HG03575 (cell line): ENCODE data around the gene SNCA.

ENCODE experiments used
- ATAC-seq: cut with Tn5 transposase; IDR thresholded peaks from one replicate; pipeline ENCODE4 v1.9.1; 2021; ENCODE audit not compliant: unreplicated experiment, insufficient number of reproducible peaks, low FRiP score; ENCODE audit errors: extremely low read depth

Gene SNCA

DNA sequence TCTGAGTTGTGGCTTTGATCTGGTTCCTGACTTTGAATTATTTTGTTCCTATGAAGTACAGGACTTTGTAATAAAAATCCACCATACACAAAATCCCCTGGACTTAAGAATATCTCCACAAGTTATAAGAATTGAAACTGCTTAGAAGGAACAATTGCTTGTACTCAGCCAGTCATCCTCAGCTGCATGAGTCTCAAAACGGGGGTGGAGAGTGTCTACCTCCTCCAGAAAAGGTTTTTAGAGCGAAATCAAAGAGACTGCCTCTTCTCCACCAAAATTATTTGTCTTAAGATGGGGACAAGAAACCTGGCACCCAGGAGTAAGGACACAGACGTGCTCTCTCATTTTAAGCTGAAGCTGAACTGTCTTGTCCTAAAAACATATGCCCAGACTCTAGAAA, 74.7 kb downstream of the SNCA start:
- no peak for ATAC-seq

DNA sequence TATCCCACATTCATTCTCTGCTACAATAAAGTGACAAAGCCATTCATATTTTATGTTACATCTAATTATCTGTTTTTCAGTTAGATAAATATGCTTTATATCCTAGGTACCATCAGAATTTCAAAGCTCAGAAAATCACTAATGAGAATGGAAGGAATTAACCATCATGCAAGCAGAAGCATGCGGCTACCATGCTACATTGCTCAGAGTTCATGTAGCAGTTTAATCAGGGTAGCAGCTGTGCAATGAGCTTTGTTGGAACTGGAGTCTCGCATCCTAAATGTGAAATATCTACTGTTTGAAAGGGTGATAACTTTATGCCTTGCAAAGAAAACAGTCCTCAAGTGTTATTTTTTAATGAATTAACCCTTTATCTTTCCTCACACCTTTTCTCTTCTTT, 77.5 kb downstream of the SNCA start:
- ATAC-seq, result no peak

DNA sequence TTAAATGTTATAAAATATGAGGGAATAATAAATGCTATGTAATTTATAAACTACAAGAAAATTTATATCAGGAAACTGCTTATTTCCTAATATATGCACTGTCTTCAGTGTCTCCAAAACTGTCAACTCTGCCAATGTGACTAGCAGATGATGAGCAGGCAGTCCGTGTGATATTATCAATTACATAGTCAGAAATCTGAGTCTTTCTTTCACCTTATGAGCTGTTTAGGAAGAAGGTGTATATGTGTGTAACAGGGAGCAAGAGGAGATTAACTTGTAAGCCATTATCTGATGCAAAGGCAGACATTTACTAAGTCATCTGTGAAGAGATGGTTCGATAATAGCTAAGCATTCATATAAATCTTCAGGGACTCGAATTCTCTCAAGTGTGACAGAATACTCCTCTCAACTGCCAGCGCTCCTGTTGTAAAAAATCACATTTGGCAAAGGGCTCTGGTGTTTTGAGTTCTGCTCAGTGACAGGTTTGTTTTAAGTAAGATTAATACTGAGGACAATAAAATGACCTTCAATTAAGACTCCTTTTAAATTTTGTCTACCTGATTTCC, 79.7 kb downstream of the SNCA start:
- no peak for ATAC-seq

DNA sequence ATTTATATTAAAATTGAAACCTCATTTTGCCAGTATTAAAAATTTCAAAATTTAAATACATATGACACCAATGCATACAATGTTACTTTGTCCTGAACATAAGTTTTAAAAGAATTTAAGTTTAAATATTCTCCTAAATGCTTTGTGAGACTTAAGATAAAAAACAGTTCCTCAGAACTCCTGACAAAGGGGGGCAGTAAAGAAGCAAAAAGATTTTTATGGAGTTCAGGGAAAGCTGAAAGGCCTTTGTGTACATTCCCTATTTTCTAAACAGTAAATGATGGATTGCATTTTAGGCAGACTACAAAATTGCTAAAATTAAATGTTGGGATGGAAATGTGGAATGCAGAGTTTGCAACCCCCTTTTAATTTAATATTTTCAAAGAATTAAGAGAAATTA, 81.7 kb downstream of the SNCA start:
- ATAC-seq, result no peak

DNA sequence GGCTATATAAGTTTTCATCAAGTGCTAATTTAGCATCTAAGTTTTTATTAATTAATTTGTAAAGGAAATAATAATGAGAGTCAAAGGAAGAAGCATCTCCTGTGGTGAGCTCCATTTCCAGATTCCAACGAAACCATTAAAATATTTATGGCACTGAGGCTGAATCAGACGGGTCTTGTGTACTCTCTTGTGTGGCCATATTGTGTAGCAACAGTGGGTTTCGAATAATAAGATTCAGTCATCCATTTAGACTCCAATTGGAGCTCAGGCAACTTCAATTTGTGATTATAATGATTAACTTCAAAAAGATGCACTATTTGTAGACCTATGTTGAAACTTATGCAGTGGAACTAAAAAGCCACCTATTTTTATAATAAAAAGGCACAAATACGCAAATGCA, 82.4 kb downstream of the SNCA start:
- no peak for ATAC-seq

DNA sequence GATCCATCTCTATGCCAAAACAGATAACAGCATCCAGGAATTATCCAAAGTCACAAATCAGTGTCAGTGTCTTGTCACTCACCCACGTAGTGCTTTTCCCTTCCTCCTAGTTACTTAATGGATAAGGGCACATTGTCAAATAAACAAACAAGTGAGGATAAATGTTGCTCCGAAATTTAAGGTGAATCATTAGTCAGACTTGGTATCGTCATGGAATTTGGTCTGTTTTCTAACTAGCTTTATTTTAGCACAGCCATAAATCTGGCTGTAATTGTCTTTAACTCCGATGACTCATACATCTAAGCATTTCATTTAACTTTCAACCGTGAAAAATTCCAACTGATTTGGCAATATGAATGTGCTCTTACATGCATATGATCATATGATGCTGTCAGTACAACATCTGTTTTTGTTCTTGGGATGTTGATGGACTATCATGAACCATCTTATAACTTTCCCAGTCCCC, 83.3 kb downstream of the SNCA start:
- no peak for ATAC-seq

DNA sequence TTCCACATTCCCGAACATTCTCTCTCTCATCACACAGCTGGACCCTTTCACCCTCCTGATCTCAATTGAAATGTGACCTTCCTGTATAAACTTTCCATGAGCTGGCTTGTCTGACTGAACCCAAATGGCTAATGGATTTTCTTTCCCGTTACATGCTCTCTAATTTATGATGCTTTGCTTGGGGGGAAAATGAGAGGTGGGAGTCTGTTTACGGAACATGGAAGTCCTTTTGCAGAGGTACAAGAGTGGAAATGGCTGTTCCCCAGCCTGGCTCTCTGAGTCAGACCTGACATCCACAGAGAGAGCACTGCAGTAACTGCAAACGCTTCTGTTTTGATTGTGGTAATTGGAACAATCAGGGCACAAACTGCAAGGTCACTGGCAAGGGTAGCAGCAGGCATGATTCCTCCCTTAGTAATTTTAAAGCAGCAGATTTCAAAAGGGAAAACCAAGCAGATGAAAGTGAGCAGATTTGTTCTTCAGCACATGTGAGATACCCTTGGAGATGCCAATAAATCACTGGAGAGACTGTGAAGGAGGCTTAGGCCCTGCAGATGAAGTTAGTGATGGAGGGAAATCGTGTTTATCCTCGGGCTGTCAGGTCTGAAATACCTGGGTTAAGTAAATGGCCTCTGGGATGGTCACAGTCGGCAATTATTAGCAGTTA, 83.9 kb downstream of the SNCA start:
- no peak for ATAC-seq

DNA sequence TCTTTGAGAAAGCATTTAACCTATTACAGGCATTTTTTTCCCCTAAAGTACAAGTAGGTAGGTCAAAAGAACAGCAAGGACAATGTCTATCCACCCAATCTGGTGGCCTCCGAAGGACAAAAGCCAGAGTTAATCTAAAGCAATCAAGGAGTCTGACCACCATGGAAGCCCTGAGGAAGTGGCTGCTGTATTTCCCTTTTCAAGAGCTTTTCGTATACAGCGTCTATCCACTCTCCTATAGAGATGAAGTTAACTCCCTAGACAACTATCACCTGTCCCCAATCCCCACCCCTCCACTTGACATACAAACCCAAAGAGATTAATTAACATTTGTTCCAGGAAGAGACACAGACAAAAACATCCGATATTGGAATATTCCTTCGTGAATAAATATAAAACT, 85.5 kb downstream of the SNCA start:
- no peak for ATAC-seq

DNA sequence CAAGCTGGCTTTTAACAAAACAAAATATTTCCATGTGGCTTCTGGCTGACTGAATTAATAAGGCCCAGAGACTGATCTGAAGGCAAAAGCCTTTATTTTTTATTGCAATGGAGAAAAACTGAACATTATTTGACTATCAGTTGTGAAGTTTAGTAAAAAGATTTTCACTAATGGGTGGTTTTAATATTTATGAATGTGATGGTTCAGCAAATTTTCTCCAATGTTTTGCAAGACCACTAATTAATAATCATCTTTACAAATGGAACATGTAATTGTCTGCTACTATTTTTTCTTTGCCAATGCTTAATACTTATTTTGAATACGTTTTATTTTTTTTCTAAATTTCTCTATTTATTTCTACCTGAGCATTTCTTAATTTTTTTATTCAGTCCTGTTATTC, 90.6 kb downstream of the SNCA start:
- ATAC-seq, result no peak

DNA sequence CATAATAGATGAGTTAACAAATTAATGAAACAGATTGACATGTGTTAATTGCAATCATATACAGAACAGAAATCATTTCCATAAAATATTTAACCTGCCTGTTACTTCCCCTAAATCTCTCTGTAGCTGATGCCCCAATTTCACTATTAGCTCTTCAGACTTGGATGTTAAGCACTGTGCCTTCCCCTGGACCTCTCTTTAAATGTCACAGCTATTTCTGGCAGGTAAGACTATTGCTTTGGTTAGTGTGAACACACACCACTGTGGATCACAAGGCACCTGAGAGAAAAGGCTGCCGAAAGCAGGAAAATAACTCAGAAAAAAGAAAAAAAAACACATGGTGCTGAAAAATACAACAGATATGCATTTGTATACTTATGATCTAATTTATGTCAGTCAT, 91.3 kb downstream of the SNCA start:
- no peak for ATAC-seq

DNA sequence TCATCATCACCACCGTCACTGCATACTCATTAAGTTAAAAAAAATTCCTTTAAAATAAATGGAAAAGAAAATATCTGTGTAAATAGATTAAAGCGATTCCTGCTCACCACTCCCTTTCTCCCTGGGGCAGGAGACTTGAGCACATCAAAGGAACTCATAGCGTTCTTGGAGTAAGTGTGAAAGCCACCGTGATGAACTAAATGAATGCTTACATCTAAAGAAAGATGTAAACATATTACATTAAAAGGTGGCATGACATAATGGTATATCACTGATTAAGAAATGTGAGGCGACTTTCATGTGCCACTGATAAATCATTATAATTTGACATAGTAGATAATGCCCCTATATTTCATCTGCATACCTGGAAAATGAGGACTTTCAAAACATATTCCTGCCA, 92.0 kb downstream of the SNCA start:
- no peak for ATAC-seq

DNA sequence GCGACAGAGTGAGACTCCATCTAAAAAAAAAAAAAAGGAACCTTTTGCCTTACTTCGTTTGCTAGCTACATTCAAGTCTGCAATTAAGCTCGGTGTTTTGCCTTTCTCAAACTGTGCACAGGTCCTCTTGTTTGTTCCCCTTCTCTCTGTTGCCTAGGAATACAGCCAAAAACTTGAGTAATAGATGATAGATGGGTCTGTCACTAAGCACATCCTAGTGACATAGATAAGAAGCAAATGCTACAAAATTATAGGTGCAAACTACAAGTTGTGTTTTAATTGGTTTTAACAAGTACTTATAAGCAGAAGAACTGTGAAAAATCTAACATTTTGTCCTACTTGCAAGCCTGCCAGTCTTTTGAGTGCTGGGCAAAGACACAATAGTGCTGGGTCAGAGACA, 95.2 kb downstream of the SNCA start:
- ATAC-seq, result no peak

DNA sequence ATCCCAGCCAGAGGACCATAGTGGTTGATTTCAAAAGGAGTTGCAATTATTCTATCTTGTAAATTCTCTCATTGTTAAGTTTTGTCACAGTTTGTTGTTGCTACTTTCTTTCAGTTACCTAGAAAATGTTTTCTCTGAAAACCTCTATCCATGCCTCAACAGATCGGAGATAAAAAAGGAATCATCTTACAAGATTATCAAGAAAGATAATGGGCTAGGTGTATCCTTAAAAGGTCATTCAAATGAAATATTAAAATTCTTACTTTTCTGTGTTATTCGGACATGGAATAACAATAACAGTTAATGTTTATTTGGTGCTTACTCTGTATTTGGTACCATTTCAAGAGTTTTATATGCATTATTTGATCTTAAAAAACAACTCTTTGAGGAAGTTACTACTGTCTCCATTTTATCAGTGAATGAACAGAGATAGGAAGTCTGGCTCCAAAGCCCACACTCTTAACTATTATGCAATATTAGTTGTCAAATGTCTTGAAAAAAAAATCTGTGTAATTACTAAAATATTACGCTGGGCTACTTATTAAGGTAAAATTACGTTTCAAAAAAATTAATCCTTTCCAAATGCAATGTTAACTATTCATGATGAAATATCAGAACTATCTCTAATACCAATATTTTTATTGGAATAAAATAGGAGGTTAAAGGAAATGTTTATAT, 97.5 kb downstream of the SNCA start:
- no peak for ATAC-seq

DNA sequence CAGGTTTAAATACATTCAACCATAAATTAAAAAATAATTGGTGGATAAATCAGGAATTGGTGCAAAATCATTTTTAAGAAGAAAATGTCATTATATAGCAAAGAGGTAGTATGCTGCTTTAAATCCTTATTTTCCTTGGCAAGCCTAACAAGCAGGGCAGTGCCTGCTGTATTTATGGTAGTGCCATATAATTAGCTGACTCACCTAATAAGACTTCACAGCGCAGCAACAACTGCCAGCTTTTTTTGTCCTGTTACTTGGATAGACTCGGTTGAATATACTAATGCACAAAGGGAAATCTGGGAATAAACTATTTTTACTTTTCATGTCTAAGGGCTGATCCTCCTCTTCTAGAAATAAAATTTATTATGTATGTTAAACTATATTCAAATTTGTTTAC, 99.1 kb downstream of the SNCA start:
- no peak for ATAC-seq

DNA sequence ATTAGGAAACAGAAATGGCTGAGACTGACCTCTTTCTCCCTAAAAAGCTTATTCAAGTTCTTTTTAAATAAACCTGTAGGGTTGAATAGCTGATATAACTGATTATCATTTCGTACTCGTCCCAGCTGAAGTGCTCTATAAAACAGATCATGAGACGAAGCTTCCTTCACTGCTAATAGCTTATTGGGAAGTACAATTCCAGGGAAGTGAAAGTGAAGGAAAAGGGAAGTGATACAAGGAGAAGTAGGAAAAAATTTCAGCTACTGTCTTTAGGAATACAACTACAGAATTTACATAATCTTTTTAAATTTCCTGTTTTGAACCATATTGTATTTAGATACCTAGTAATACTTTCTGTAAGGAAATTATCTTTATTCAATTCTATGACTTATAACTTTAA, 103.0 kb downstream of the SNCA start:
- ATAC-seq, result no peak

DNA sequence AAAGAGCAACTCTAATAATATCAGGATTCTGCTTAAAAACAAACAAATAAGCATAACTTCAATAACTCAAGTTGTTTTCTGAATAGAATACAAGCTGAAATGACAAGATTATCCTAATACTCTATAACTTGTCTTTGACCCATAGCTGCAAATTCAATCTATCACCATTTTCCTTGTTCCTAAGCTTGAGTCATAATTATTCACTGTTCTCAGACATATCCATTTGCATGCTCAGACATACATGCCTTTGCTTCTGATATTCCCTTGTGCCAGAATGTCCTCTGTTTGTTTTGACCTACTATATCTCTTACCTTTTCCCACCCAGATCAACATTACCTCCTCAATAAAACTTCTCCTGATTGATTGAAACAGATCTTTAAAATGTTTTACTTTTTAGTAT, 109.7 kb downstream of the SNCA start:
- no peak for ATAC-seq

DNA sequence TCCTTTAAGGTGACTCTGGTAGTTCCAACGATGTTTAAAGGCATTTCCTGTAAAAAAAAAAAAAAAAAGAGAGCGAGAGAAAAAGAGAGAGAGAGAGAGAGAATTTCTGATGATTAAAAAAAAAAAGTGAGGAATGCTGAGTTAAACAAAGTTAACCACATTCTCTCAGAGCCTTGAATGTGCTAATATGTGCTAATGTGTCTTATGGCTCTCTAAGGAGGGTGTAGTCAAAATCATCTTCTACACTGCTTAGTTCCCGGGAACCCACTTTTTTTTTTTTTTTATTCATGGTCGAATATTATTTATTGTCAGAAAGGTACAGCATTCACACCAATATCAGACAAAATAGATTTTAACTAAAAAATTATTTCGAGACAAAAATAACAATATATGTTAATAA, 111.7 kb downstream of the SNCA start:
- no peak for ATAC-seq

DNA sequence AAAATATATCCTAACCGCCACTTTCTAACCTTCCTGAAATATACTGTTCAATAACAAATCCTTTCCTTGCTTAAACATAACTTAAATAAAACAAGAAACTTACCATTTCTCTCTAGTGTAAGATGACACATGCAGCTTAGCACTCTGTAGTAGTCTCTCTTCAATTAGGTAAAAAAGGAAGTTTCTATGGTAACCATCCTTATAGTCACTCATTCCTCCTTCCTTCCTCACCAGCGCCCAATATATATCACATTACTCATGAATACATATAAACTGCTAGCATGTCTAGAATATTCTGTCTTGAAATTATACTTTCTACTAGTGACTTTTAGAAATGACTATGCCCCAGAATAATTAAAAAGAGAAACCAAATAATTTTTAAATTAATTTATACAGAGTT, 112.2 kb downstream of the SNCA start:
- no peak for ATAC-seq

DNA sequence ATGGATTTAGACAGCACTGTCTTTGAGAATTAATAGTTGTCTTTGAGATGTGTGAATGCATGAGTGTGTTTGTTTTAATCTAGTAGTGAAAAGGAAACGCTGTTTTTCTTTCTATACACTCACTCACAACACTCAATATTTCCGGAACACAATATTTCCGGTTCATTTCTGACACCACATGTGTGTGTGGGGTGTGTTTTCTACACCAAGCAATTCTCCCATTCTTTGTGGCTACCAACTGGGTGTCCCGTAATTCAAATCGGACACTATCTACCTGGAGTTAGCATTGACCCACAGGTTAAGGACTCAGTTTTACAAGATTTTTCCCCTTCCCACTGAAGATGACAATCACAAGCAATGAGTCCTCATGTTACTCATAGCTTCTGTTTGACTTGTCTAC, 113.9 kb downstream of the SNCA start:
- no peak for ATAC-seq

DNA sequence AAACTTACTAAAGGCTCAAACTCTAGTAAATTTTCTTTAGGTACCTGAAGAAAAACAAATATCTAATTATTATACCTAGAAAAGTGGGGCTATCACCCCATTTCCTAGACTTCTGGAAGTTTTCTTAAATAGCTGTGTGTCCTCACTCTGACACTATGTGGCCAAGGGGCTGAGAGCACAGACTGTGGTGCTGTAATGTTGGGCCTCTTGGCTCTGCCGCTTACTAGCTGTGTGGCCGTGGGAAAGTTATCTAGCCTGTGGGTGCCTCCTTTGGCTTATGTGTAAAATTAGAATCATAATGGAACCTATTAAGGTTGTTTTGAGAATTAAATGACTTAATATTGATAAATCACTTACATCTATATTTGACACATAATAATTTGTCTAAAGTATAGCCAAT, 114.4 kb downstream of the SNCA start:
- no peak for ATAC-seq

DNA sequence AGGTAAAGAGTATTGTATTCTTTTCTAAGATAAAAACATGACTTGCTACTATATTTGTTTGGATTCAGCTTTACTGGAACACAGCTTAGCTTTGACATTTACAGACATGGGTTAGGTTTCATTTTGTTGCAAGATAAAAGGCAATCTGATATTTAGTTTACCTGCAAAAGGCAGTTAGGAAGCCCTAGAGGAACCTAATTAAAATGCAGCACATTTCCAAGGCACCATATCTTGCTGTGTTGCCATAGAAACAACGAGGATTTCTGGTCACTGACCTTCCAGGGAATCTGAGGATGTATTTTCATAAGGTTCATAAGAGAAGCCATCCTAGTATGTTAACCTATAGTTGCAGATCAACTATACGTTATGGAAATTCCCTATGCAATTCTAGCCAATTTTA, 116.0 kb downstream of the SNCA start:
- ATAC-seq, result no peak
